Medulla oblongata (tissue), 1 donor: ENCODE results near the gene ERMAP.
"Not testable (repeated sequence)": the region's sequence is repeated elsewhere in the genome, so short reads cannot be mapped to it uniquely, and the experiment has no call there.

Experiments
- DNase-seq: peaks from one replicate; pipeline ENCODE4 v3.0.0-alpha.2; 2015; ENCODE audit errors: extremely low spot score

ERMAP gene

DNA sequence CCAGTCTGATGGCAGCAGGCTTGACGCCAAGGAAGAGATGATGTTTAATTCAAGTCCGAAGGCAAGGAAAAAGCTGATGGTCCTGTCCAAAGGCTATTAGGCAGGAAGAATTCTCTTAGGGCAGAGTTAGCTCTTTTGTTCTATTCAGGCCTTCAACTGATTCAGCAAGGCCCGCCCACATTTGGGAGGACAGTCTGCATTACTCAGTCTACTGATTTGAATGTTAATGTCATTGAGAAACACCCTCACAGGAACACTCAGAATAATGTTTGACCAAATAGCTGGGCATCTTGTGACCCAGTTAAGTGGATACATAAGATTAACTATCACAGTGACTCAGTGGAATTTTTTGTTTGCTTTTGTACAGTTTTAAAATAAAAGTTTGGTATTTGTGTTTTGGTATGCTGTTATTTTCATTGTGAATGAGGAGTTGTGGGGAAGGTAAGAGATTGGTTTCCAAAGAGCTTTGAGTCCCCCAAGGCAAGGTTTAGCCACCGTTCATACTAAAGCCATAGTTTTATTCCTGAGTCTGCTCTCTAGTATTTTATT lies 27.7 kb downstream of the ERMAP start:
- DNase-seq: no peak

DNA sequence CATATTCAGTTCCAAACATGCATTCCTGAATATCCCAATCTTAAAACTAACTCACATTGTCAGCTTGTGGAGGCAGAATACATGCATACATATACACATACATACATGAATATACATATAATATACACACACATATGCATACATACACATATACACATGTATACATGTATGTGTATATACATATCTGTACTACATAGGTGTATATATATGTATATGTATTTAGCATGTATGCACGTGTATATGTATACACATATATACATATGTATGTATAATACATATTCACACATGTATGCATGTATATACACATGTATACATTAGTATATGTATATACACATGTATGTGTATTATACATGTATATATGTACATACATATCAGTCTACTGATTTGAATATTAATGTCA lies 28.3 kb downstream of the ERMAP start:
- DNase-seq: no peak

DNA sequence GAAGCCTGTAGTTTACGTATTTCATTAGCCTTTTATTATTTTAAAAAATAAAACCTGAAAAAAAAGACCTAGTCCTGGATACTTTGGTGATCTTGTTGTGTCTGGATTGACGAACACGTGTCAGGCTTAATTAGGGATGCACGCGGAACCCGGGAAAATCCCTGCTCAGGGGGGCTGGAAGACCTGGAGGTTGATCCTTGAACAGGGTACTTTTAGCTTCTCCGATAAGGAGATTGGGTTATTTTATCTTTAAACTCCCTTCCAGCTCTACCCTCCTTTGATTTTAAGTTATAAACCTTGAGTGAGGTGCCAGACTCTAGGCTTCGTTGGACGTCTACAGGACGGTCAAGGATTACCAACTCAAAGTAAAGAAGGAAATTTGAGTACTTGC lies 28.9 kb downstream of the ERMAP start:
- DNase-seq: no peak

DNA sequence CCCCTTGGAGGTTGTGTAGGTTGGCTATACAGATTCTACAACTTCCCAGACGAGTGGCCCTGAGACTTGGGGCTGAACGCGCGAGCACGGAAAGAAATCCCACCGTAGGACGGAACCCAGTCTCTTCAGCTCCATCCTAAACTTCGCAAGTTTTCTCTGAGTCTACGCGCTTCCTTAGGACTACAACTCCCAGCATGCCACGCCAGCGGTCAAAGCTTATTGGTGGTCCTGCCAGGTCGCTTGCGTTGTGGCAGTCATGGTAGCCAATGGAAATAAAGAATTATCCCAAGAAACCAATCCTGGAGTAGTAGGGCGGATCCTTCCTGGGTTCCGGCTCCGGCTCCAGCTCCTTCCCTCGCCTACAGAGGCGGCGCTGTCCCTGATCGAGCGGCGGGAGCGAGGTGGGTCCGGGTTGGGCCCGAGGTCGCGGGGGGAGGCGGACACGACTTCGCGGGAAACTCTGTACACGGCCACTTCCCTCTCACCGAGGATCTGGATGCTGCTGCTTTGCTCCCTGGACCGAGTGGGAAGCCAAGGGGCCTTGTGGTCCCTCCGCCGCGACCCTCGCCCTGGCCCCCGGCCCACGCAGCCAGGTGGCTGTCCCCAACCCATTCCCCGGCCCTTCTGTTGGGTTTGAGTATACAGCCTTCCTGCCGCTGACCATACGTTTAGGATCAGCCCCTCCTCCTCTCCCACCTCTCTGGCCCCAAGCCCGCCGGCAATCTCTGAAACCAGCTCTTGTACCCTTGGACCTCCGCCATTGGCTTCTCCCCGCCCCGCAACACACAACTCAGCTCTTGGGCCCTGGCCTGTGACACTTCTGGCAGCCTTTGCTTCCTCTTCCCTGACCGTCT lies 29.6 kb downstream of the ERMAP start, which contains the start of gene ZNF691:
ZNF691 (plus strand) TSS at position 357 of the 854 bp plus-strand sequence. CDS start 3,046 bp downstream, outside the sequence.
- DNase-seq: peak; percentile 99

DNA sequence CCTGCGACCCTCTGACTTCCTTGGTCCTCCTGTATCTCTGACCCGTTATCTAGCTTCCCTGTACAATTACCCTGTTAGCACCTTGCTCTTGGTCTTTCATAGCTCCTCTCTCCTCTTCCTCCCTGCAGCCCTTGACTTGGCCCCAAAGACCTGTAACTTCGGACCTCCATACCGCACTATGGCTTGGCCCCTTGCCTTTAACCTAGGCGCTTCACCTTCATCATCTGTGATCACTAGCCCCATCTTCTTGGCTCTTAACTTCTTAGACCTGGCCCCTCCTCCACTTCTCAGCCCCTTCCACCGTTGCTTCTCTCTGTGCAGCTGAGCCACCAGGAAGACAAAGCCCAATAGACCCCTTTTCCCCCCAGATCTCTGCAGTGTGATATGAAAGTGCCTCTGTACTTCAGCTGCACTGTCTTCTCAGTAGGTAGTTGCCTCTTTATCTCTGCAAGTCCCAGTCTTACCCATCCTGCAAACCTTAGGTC lies 30.2 kb downstream of the ERMAP start:
- DNase-seq: no peak

DNA sequence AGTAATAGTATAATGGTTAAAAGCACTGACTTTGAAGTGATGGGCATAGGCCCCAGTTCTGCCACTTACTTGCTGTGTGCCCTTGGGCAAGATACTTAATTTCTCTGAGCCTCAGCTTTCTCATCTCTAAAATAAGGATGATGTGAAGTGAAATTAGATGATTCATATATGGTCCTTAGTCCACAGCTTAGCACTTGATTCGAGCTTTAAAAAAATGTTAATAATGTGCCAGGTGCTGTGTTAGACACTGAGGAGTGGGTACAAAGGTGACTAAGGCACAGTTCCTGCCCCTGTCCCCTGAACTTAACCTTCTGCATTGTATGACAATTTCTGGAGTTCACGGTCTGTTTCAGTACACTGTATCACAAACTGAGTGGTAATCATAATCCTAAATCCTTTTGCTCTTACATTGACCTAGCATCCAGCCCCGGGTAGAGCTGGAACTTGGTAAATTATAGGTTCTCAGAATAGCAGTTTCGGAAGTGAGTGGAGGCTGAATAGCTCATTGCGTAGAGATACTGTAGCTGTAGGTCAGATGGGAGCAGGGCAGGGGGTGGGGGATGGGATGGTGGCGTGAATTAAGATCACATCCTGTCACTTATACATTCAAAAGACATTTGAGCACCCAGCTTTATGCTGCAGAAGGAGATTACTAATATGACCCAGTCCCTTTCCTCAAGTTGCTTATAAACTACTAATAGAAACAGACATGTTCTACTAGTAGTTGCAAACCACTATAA lies 31.0 kb downstream of the ERMAP start:
- DNase-seq: no peak

DNA sequence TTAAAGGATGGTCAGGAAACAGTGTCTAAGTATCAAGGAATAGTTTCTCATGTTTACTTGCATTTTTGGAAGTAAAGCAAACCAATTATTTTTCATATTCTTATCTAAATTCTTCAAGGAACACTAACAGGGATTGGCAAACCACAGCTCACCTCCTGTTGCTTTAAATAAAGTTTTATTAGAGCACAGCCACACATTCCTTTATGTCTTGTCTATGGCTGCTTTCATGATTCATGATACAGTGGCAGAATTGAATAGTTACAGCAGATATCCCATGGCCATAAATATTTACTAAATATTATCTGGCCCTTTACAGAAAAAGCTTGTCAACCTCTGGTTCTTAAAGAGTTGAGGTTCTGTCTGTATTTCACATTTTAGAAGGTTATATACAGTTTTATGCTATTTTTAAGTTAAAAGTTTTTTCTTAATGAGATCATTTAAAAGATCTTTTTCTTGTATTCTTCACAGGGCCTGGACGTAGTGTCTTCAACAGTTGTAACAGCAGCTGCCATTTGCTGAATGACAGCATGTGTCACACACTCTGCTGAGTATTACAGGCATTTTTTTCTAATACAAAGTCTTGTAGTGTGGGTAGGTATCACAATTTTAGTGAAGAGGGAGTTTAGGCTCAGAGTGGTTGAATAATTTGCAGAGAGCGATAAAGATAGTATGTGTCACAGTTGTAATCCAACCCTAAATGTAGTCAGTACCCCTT lies 32.1 kb downstream of the ERMAP start:
- DNase-seq: no peak

DNA sequence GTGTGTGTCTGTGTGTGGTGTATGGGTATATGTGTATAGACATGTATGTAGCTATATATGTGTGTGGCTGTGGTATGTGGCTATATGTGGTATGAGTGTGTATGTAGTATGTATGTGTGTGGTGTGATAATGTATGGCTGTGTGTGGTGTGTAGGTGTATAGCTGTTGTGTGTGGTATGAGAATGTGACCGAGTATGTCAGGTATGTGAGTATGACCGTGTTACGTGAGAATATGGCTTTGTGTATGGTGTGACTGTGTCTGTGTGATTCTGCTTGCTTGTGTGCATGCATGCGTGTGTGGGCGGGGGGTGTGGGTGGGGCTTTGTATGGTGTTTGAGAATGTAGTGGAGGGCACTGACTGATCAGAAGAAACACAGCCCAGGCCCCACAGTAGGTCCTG lies 33.0 kb downstream of the ERMAP start:
- DNase-seq: no peak

DNA sequence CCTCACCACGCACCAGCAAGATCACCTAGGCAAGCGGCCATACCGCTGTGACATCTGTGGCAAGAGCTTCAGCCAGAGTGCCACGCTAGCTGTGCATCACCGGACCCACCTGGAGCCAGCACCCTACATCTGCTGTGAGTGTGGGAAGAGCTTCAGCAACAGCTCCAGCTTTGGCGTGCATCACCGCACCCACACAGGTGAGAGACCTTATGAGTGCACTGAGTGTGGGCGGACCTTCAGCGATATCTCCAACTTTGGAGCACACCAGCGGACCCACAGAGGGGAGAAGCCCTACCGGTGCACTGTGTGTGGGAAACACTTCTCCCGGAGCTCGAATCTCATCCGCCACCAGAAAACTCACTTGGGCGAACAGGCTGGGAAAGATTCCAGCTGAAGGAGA lies 34.5 kb downstream of the ERMAP start:
- no peak for DNase-seq

DNA sequence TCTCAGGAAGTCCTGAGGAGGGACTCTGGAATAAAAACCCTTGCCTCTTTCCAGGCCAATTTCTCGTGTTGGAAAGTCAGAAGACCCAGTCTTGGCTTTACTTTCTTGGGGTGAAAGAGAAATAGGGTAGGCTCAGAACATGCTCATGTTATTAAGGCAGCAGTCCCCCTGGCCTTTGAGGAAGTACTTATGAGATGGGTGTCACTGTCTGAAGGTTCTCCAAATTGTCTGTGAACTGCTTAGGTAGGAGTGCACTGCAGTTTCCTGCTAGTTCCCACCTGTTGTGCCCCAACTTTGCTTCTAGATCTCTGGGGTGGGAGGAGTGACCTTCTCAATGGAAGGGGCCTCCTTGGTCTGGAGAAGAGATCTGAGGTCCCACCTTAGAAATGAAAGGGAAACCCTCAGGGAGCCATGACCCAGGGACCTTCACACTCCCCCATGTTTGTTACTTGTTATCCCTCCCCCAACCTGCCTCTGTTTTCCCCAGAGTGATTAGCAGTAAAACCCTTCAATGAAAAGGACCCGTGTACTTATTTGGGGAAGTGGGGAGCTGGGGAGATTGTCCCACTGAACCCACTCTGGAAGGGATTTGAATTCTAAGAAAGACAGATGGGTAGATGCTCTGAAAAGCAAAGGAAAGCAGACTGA lies 35.2 kb downstream of the ERMAP start:
- no peak for DNase-seq

DNA sequence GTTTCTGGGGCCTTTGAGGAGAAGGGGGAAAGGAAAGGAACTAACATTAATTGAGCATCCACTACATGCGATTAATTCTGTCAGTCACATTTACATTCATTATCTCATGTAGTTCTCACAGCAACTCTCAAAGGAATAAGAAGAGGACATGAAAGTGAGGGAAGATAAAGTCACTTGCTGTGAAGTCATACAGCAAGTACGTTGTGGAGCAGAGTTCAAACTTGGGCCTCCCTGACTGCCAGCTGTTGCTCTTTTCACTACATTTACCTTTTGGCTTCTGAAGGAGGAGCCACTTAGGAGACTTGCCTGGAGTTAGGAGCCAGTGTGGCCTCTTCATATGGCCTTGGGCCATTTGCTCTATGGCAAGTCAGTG lies 35.7 kb downstream of the ERMAP start:
- DNase-seq: no peak

DNA sequence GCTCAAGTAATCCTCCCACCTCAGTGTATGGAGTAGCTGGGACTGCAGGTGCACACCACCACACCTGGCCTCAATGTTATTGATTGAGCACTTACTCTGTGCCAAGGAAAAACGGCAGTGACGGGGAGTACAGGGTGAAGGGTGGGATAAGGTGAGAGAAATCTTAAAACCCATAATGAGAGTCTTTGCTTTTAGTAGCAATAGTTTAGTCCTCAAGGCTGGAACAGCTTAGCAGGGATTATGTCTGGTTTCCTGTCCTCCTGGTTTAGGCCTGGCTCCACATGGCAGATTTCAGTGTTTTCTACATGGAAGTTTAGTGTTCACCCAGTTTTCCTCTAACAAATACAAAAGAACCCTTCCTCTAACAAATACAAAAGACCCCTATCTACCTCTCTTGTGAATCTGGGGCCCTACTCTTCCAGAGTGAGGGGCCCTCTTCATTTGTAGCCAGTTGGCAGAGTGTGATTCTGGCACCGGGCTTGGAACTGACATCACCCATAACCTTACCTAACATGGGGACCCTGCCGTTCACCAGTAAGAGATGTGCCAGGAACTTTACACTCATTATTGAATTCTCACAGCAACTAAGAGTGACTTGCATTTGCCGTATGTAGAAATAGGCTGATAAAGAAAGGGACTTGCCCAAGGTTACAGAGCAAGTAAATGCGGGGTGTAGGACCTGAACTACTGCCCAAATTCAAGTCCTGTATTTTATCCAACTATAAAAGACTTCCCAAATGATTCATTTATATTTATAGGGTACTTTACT lies 36.4 kb downstream of the ERMAP start:
- DNase-seq: no peak

DNA sequence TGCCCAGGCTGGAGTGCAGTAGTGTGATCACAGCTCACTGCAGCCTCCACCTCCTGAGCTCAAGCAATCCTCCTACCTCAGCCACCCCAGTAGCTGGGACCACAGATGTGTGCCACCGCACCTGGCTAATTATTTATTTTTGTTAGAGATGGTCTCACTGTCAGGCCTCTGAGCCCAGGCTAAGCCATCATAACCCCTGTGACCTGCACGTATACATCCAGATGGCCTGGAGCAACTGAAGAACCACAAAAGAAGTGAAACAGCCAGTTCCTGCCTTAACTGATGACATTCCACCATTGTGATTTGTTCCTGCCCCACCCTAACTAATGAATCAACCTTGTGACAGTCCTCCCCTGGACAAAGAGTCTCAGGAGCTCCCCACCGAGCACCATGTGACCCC lies 39.6 kb downstream of the ERMAP start:
- not testable (repeated sequence) for DNase-seq

DNA sequence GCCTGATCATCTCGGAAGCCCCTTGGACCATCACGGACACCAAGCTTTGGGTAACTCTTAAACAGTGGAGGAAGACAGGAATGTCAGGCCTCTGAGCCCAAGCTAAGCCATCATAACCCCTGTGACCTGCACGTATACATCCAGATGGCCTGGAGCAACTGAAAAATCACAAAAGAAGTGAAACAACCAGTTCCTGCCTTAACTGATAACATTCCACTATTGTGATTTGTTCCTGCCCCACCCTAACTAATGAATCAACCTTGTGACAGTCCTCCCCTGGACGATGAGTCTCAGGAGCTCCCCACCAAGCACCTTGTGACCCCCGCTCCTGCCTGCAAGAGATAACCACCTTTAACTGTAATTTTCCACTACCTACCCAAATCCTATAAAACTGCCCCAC lies 42.4 kb downstream of the ERMAP start:
- not testable (repeated sequence) for DNase-seq

DNA sequence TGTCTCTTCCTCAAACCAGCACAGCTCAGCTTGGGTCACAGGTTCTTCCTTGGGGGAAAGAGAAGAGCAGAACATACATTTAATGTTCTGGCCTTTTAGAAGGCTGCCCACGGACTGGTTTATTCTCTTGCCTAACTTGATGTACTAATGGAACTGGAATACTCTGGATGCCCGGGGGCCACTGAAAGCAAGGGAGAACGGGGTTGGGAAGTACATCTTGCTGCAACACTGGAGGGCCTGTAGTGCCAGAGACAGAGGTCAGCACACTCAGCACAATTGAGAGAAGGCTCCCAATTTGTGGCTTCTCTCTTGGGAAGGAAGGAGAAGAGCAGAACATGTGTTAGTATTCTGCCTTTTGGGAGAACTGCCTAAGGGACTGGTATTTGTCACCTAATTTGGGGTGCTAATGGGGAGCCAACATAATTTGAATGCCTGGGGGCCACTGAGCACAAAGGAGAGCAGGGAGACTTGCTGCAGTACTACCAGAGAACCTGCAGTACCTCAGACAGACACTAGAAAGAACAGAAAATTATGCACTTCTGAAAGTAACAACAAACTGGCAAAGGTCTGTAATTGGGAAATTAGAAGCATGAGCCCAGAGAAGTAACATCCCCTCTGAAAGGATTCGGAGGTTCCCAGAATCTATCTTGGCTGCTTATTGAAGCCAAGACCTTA lies 43.6 kb downstream of the ERMAP start:
- DNase-seq: no peak

DNA sequence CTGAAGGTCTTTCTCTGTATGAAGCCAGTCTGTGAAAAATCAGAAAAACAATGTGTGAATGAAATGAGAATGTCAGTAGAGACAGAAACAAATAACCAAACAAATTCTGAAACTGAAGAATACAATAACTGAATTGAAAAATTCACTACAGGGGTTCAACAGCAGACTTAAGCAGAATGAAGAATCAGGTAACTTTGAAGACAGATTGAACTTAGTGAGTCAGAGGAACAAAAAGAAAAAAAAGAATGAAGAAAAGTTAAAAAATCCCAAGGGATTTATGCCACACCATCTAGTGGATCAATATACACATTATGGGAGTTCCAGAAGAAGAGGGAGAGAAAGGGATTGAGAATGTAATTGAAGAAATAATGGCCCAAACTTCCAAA lies 44.1 kb downstream of the ERMAP start:
- no peak for DNase-seq

DNA sequence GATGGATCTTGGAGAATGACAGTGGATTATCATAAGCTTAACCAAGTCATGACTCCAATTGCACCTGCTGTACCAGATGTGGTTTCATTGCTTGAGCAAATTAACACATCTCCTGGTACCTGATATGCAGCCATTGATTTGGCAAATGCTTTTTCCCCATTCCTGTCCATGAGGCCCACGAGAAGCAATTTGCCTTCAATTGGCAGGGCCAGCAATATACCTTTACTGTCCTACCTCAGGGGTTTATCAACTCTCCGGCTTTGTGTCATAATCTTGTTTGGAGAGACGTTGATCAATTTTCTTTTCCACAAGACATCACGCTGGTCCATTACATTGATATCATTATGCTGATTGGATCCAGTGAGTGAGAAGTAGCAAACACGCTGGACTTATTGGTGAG lies 49.6 kb downstream of the ERMAP start:
- DNase-seq: no peak

DNA sequence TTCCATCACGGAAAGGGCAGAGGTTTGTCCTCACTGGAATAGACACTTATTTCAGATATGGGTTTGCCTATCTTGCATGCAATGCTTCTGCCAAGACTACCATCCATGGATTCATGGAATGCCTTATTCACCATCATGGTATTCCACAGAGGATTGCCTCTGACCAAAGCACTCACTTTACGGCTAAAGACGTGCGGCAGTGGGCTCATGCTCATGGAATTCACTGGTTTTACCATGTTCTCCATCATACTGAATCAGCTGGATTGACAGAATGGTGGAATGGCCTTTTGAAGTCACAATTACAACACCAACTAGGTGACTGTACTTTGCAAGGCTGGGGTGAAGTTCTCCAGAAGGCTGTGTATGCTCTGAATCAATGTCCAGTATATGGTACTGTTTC lies 51.5 kb downstream of the ERMAP start:
- DNase-seq: not testable (repeated sequence)

DNA sequence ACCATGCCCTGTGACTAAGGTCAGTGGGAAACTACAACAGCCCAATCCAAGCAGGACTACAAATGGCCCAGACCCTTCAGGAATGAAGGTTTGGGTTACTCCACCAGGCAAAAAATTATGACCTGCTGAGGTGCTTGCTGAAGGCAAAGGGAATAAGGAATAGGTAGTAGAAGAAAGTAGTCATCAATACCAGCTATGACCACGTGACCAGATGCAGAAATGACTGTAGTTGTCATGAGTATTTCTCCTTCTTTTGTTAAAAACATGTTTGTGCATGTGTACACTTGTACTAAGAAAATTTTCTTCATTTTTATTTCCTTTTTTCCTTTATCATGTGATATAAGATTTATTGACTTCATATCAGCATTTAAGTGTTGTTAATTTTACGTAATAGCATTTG lies 52.3 kb downstream of the ERMAP start:
- DNase-seq: not testable (repeated sequence)

DNA sequence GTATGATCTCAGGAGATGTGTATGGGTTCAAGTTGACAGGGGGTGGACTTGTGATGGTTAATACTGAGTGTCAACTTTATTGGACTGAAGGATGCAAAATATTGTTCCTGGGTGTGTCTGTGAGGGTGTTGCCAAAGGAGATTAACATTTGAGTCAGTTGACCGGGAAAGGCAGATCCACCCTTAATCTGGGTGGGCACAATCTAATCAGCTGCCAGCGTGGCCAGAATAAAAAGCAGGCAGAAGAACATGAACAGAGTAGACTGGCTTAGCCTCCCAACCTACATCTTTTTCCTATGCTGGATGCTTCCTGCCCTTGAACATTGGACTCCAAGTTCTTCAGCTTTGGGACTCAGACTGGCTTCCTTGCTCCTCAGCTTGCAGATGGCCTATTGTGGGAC lies 52.8 kb downstream of the ERMAP start:
- not testable (repeated sequence) for DNase-seq
